SK-N-SH (cell line): ENCODE results near the gene CFAP99.

Experiments used
- CTCF ChIP-seq: fragments of 200-600 bp; sonication (generic); IDR thresholded peaks from 2 replicates; pipeline ENCODE4 v1.6.1; 2017; ENCODE audit warnings: antibody characterized with exemption, mild to moderate bottlenecking, moderate library complexity
- EP300 ChIP-seq, 2 experiments: IDR thresholded peaks; 2 replicates each; pipeline versions ENCODE4 v1.4.0 to v1.6.1; 2012; ENCODE audit warnings: borderline replicate concordance in 1 of 2, low read depth in 1 of 2, low read length in 1 of 2
- FOXM1 ChIP-seq: IDR thresholded peaks from 2 replicates; pipeline ENCODE4 v1.4.0; 2012; ENCODE audit warnings: low read depth, mild to moderate bottlenecking
- MAX ChIP-seq: IDR thresholded peaks from 2 replicates; pipeline ENCODE4 v1.4.0; 2012; ENCODE audit warnings: low read depth
- MEF2A ChIP-seq: IDR thresholded peaks from 2 replicates; pipeline ENCODE4 v1.4.0; 2012; ENCODE audit warnings: low read depth, borderline replicate concordance
- POLR2AphosphoS5 ChIP-seq: IDR thresholded peaks from 2 replicates; pipeline ENCODE4 v1.6.1; 2012; ENCODE audit warnings: low read depth, low read length
- RAD21 ChIP-seq: IDR thresholded peaks from 2 replicates; pipeline ENCODE4 v1.6.1; 2012; ENCODE audit warnings: mild to moderate bottlenecking, low read length
- RCOR1 ChIP-seq: fragments of 150-350 bp; IDR thresholded peaks from 2 replicates; pipeline ENCODE4 v1.6.1; 2017; ENCODE audit warnings: antibody characterized with exemption, low read length
- RXRA ChIP-seq: IDR thresholded peaks from 2 replicates; pipeline ENCODE4 v1.4.0; 2012; ENCODE audit warnings: low read depth, mild to moderate bottlenecking, borderline replicate concordance
- SMC3 ChIP-seq: IDR thresholded peaks from 2 replicates; pipeline ENCODE4 v1.6.1; 2012; ENCODE audit warnings: low read depth, low read length, improper control_type of control experiment
- TAF1 ChIP-seq: IDR thresholded peaks from 2 replicates; pipeline ENCODE4 v1.6.1; 2012; ENCODE audit warnings: low read depth, mild to moderate bottlenecking, low read length, moderate library complexity, borderline replicate concordance
- TCF12 ChIP-seq: IDR thresholded peaks from 2 replicates; pipeline ENCODE4 v1.4.0; 2012
- USF2 ChIP-seq: fragments of 150-350 bp; IDR thresholded peaks from 2 replicates; pipeline ENCODE4 v1.6.1; 2017; ENCODE audit warnings: antibody characterized with exemption, low read length, low read depth, borderline replicate concordance
- YY1 ChIP-seq: IDR thresholded peaks from 2 replicates; pipeline ENCODE4 v1.4.0; 2012; ENCODE audit warnings: low read depth, mild to moderate bottlenecking

- TF ChIP-seq CTCF (no peak), EP300 (IDR thresholded peaks at IDR 0.05; ENCODE audit: borderline replicate concordance in 1 of 2, low read depth in 1 of 2, low read length in 1 of 2) (no peak), POLR2AphosphoS5 (no peak), RCOR1 (no peak), RAD21 (no peak), MAX (no peak), TCF12 (no peak), RXRA (no peak), SMC3 (no peak), MEF2A (no peak), TAF1 (no peak), FOXM1 (no peak), USF2 (no peak), YY1 (no peak)
Measured at GRCh38 chr4:2407991-2408342, 10.8 kb upstream of the CFAP99 start.
